AG09309 (cell line): Measurements from ENCODE around the gene ING5.
A peak's percentile ranks its signal among the peaks of the same experiment; 100 is the strongest.

Experiments
- DNase-seq: peaks from one replicate; pipeline ENCODE4 v3.0.0-alpha.2; 2010; ENCODE audit warnings: low read depth
- H3K4me3 ChIP-seq: 2 replicates; pipeline ENCODE4 v1.5.1; 2011; ENCODE audit warnings: mild to moderate bottlenecking, low read depth, low read length, moderate library complexity; ENCODE audit not compliant: control insufficient read depth
- CTCF ChIP-seq: IDR thresholded peaks from 2 replicates; pipeline ENCODE4 v1.5.1; 2011; ENCODE audit warnings: mild to moderate bottlenecking, low read depth, low read length, inconsistent platforms; ENCODE audit not compliant: insufficient read depth, control insufficient read depth; ENCODE audit errors: missing control alignments

The ING5 gene

GRCh38 chr2:241724259-241724974 is 22.6 kb downstream of the ING5 start:
- TF ChIP-seq CTCF, result peak; percentile 17
- no peak overlapping the region for H3K4me3 ChIP-seq
- no peak for DNase-seq

GRCh38 chr2:241724975-241725870 is 23.4 kb downstream of the ING5 start:
- no peak overlapping the region for H3K4me3 ChIP-seq
- no peak for DNase-seq
- no peak for TF ChIP-seq CTCF

- H3K4me3 ChIP-seq, result no peak overlapping the region
- no peak for TF ChIP-seq CTCF
- DNase-seq, result no peak
These were observed 24.6 kb downstream of the ING5 start for GRCh38 chr2:241726459-241726858.

- no peak overlapping the region for H3K4me3 ChIP-seq
- no peak for DNase-seq
- TF ChIP-seq CTCF, result no peak
These were observed 26.2 kb downstream of the ING5 start for GRCh38 chr2:241728000-241728399.

- DNase-seq, result no peak
- no peak overlapping the region for H3K4me3 ChIP-seq
- no peak for TF ChIP-seq CTCF
These were observed 26.8 kb downstream of the ING5 start for GRCh38 chr2:241728627-241729026.

- DNase-seq, result no peak
- no peak overlapping the region for H3K4me3 ChIP-seq
- no peak for TF ChIP-seq CTCF
These were observed 28.0 kb downstream of the ING5 start for GRCh38 chr2:241729868-241730267.
